ENCODE data around the gene ARL5A. TPM values are rescaled to one million over a fixed set of nuclear protein-coding genes. Genes with fewer than 3 reads are reported as not detected.

Gene ARL5A
- total and polyA plus RNA-seq, 9 of the 15 experiments (the other 6 are each of a cell fraction or from before 2014, with no cell fraction given): 16.3 to 117 (median 88.4) TPM

GRCh38 chr2:151790689-151791088, 37.5 kb downstream of the ARL5A start (continued):
- no peak for TF ChIP-seq MAX (CRISPR knock-in tag; IDR thresholded peaks at IDR 0.05)
- TF ChIP-seq KDM1A (IDR thresholded peaks at IDR 0.05): peak in 1 of 2 experiments; percentile 17; a peak in 1 of 4 replicates
- TF ChIP-seq KLF1 (tag; IDR thresholded peaks at IDR 0.05): no peak
- no peak for TF ChIP-seq SMC3 (conservative IDR thresholded peaks at IDR 0.05; ENCODE audit: insufficient read depth, low read depth, low read length)
- no peak for TF ChIP-seq MCM3 (IDR thresholded peaks at IDR 0.05)
- TF ChIP-seq SLC30A9 (CRISPR knock-in tag; IDR thresholded peaks at IDR 0.05): no peak
- no peak for TF ChIP-seq UBTF (IDR thresholded peaks at IDR 0.05; ENCODE audit: borderline replicate concordance in 1 of 2, low read depth in 2 of 2, low read length in 2 of 2)
- TF ChIP-seq EP300 (IDR thresholded peaks at IDR 0.05; ENCODE audit: low read length): no peak
- 0 out of 2 replicates have a peak, but pooled peaks have one; percentile 14 for TF ChIP-seq MECOM (CRISPR knock-in tag; IDR thresholded peaks at IDR 0.05)
- no peak for TF ChIP-seq ZNF398 (CRISPR knock-in tag; IDR thresholded peaks at IDR 0.05)
- TF ChIP-seq SRSF7 (optimal IDR thresholded peaks at IDR 0.05; ENCODE audit: low read depth, low read length): no peak
- TF ChIP-seq ZNF280A (IDR thresholded peaks at IDR 0.05; ENCODE audit: low read depth, partially characterized antibody): no peak
- TF ChIP-seq ZNF511 (CRISPR knock-in tag; IDR thresholded peaks at IDR 0.05): no peak
- TF ChIP-seq ELK3 (CRISPR knock-in tag; IDR thresholded peaks at IDR 0.05): no peak
- peak; percentile 56 for TF ChIP-seq ZNF121 (CRISPR knock-in tag; conservative IDR thresholded peaks at IDR 0.05)
- TF ChIP-seq MYNN (IDR thresholded peaks at IDR 0.05): no peak
- no peak for TF ChIP-seq MYNN (CRISPR knock-in tag; IDR thresholded peaks at IDR 0.05)

All from K562 (cell line).